ENCODE data around the gene QPRT. TPM values are rescaled to one million over a fixed set of nuclear protein-coding genes. Genes with fewer than 3 reads are reported as not detected.

The QPRT gene
- total RNA-seq, 1 experiment from 2014 or later: 27.9 TPM

GRCh38 chr16:29663016-29663806 lies 15.8 kb upstream of the QPRT start, which contains the start of gene SPN:
TSS of gene SPN (plus strand) at chr16:29663247. CDS start at chr16:29663729, 482 bp downstream.
- Histone ChIP-seq H3K4me3 (ENCODE audit: low read depth in 2 of 2, low read length in 2 of 2) (no peak within 1 kb of the TSS), H3K9me3 (ENCODE audit: control insufficient read depth, insufficient read depth, low read depth, low read length) (no peaks in the 10 kb centered on the region), H3K36me3 (ENCODE audit: control insufficient read depth, insufficient read depth, low read length) (no peaks in the 10 kb centered on the region), H3K27ac (ENCODE audit: low read length) (no peak within 1 kb of the TSS), H3K27me3 (ENCODE audit: control insufficient read depth, insufficient read depth, low read length) (no peaks in the 10 kb centered on the region), H3K4me1 (ENCODE audit: control insufficient read depth, insufficient read depth, low read length) (peaks cover 2% of the 10 kb centered on the region; the same call in 1 of the 2 replicates)
- no TSS peak for BruUV-seq (replicated peaks)
- ATAC-seq (no peak), DNase-seq (ENCODE audit: low read depth, low spot score) (no peak)
- intact Hi-C loops (cut with micrococcal nuclease; ENCODE audit: unreplicated experiment) (no loop called here), in situ Hi-C loops (cut with HindIII; ENCODE audit: low pct_unique_long_range_greater_than_20kb, low sequenced_read_pairs) (no loop called here)
- CTCF ChIA-PET: no interaction called here
- TF ChIP-seq POLR2AphosphoS5 (IDR thresholded peaks at IDR 0.05; ENCODE audit: low read depth, low read length): no peak
- no peak for TF ChIP-seq TCF7L2 (IDR thresholded peaks at IDR 0.05; ENCODE audit: low read depth, low read length)
- TF ChIP-seq, protein P1, sequence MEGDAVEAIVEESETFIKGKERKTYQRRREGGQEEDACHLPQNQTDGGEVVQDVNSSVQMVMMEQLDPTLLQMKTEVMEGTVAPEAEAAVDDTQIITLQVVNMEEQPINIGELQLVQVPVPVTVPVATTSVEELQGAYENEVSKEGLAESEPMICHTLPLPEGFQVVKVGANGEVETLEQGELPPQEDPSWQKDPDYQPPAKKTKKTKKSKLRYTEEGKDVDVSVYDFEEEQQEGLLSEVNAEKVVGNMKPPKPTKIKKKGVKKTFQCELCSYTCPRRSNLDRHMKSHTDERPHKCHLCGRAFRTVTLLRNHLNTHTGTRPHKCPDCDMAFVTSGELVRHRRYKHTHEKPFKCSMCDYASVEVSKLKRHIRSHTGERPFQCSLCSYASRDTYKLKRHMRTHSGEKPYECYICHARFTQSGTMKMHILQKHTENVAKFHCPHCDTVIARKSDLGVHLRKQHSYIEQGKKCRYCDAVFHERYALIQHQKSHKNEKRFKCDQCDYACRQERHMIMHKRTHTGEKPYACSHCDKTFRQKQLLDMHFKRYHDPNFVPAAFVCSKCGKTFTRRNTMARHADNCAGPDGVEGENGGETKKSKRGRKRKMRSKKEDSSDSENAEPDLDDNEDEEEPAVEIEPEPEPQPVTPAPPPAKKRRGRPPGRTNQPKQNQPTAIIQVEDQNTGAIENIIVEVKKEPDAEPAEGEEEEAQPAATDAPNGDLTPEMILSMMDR (IDR thresholded peaks at IDR 0.05): no peak
- POLR2A ChIA-PET: no interaction called here

DNA sequence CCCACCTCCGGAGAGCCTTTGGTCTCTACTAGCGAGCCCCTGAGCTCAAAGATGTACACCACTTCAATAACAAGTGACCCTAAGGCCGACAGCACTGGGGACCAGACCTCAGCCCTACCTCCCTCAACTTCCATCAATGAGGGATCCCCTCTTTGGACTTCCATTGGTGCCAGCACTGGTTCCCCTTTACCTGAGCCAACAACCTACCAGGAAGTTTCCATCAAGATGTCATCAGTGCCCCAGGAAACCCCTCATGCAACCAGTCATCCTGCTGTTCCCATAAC lies 15.2 kb upstream of the QPRT start:
- TF ChIP-seq POLR2AphosphoS5 (IDR thresholded peaks at IDR 0.05; ENCODE audit: low read depth, low read length) (no peak), TCF7L2 (IDR thresholded peaks at IDR 0.05; ENCODE audit: low read depth, low read length) (no peak), SIN3A (IDR thresholded peaks at IDR 0.05; ENCODE audit: borderline replicate concordance, insufficient read depth, low read depth, low read length) (no peak)
- TF ChIP-seq, protein P1 (IDR thresholded peaks at IDR 0.05): no peak
- TF ChIP-seq, protein P2, sequence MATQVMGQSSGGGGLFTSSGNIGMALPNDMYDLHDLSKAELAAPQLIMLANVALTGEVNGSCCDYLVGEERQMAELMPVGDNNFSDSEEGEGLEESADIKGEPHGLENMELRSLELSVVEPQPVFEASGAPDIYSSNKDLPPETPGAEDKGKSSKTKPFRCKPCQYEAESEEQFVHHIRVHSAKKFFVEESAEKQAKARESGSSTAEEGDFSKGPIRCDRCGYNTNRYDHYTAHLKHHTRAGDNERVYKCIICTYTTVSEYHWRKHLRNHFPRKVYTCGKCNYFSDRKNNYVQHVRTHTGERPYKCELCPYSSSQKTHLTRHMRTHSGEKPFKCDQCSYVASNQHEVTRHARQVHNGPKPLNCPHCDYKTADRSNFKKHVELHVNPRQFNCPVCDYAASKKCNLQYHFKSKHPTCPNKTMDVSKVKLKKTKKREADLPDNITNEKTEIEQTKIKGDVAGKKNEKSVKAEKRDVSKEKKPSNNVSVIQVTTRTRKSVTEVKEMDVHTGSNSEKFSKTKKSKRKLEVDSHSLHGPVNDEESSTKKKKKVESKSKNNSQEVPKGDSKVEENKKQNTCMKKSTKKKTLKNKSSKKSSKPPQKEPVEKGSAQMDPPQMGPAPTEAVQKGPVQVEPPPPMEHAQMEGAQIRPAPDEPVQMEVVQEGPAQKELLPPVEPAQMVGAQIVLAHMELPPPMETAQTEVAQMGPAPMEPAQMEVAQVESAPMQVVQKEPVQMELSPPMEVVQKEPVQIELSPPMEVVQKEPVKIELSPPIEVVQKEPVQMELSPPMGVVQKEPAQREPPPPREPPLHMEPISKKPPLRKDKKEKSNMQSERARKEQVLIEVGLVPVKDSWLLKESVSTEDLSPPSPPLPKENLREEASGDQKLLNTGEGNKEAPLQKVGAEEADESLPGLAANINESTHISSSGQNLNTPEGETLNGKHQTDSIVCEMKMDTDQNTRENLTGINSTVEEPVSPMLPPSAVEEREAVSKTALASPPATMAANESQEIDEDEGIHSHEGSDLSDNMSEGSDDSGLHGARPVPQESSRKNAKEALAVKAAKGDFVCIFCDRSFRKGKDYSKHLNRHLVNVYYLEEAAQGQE (IDR thresholded peaks at IDR 0.05; ENCODE audit: insufficient read depth in 1 of 2, low read depth in 2 of 2, low read length in 1 of 2): no peak
- H3K27ac ChIP-seq (ENCODE audit: low read length): no peak overlapping the region
- no peaks in the 10 kb centered on the region for H3K36me3 ChIP-seq (ENCODE audit: control insufficient read depth, insufficient read depth, low read length)
- POLR2A ChIA-PET: no interaction called here
- H3K4me1 ChIP-seq (ENCODE audit: control insufficient read depth, insufficient read depth, low read length): peaks cover 2% of the 10 kb centered on the region; the same call in 1 of the 2 replicates
- H3K9me3 ChIP-seq (ENCODE audit: control insufficient read depth, insufficient read depth, low read depth, low read length): no peaks in the 10 kb centered on the region
- intact Hi-C loops (cut with micrococcal nuclease; ENCODE audit: unreplicated experiment): no loop called here
- DNase-seq (ENCODE audit: low read depth, low spot score): no peak
- in situ Hi-C loops (cut with HindIII; ENCODE audit: low pct_unique_long_range_greater_than_20kb, low sequenced_read_pairs): no loop called here
- CTCF ChIA-PET: no interaction called here
- ATAC-seq: no peak
- H3K4me3 ChIP-seq (ENCODE audit: low read depth in 2 of 2, low read length in 2 of 2): no peak overlapping the region
- no TSS peak for BruUV-seq (replicated peaks)
- H3K27me3 ChIP-seq (ENCODE audit: control insufficient read depth, insufficient read depth, low read length): no peaks in the 10 kb centered on the region
